ENCODE data around the gene MED16.

MED16 gene

DNA sequence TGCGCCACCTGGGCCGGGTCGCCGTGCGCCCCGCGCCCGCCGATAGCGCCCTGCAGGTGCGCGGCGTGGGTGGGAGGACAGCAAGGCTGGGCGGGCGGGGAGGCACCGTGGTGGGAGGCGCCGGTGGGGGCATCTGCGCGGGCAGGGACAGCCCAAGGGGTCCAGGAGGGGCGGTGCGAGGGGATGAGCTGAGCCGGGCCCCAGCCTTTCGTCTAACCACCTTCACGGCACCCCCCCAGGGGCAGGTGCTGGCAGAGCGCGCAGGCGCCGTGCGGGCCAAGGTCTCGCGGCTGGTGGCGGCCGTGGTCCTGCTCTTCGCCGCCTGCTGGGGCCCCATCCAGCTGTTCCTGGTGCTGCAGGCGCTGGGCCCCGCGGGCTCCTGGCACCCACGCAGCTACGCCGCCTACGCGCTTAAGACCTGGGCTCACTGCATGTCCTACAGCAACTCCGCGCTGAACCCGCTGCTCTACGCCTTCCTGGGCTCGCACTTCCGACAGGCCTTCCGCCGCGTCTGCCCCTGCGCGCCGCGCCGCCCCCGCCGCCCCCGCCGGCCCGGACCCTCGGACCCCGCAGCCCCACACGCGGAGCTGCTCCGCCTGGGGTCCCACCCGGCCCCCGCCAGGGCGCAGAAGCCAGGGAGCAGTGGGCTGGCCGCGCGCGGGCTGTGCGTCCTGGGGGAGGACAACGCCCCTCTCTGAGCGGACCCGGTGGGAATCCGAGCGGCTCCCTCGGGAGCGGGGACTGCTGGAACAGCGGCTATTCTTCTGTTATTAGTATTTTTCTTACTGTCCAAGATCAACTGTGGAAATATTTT lies 27.3 kb upstream of the MED16 start:
- Histone ChIP-seq H3K4me2 (ENCODE audit: insufficient read depth, low read length) (no peak overlapping the region), H3K27me3 (ENCODE audit: insufficient read depth, low read length, poor library complexity) (peaks cover 3% of the 10 kb centered on the region), H4K20me1 (ENCODE audit: insufficient read depth, low read length) (no peaks in the 10 kb centered on the region), H3K4me3 (ENCODE audit: low read depth in 1 of 2, low read length in 2 of 2) (no peak overlapping the region), H3K36me3 (ENCODE audit: insufficient read depth, low read length) (no peaks in the 10 kb centered on the region), H3K79me2 (ENCODE audit: insufficient read depth, low read length) (peaks cover 5% of the 10 kb centered on the region; the same call in 1 of the 2 replicates), H3K9ac (ENCODE audit: low read depth, low read length) (no peak overlapping the region), H2AFZ (ENCODE audit: low read depth, low read length) (no peak overlapping the region), H3K27ac (ENCODE audit: low read length) (no peak overlapping the region), H3K4me1 (ENCODE audit: insufficient read depth, low read length) (peaks cover 22% of the 10 kb centered on the region), H3K9me3 (ENCODE audit: insufficient read depth, low read length, severe bottlenecking) (no peaks in the 10 kb centered on the region)
- TF ChIP-seq CTCF (IDR thresholded peaks at IDR 0.05; ENCODE audit: borderline replicate concordance, extremely low read depth, low read length, poor library complexity, severe bottlenecking) (no peak), EZH2 (IDR thresholded peaks at IDR 0.05; ENCODE audit: borderline replicate concordance, low read depth, low read length, severe bottlenecking) (no peak)
- ATAC-seq (ENCODE audit: insufficient read depth, low read depth), result peak; percentile 44
- DNase-seq, result peak; percentile 58

- Histone ChIP-seq H3K27ac (ENCODE audit: low read length) (no peak overlapping the region), H3K4me3 (ENCODE audit: low read depth in 1 of 2, low read length in 2 of 2) (no peak overlapping the region), H3K9ac (ENCODE audit: low read depth, low read length) (no peak overlapping the region), H3K27me3 (ENCODE audit: insufficient read depth, low read length, poor library complexity) (peaks cover 3% of the 10 kb centered on the region), H3K79me2 (ENCODE audit: insufficient read depth, low read length) (no peaks in the 10 kb centered on the region), H3K4me2 (ENCODE audit: insufficient read depth, low read length) (no peak overlapping the region), H3K9me3 (ENCODE audit: insufficient read depth, low read length, severe bottlenecking) (no peaks in the 10 kb centered on the region), H3K36me3 (ENCODE audit: insufficient read depth, low read length) (no peaks in the 10 kb centered on the region), H4K20me1 (ENCODE audit: insufficient read depth, low read length) (no peaks in the 10 kb centered on the region), H2AFZ (ENCODE audit: low read depth, low read length) (no peak overlapping the region), H3K4me1 (ENCODE audit: insufficient read depth, low read length) (peaks cover 15% of the 10 kb centered on the region)
- no peak for ATAC-seq (ENCODE audit: insufficient read depth, low read depth)
- DNase-seq, result no peak
- TF ChIP-seq CTCF (IDR thresholded peaks at IDR 0.05; ENCODE audit: borderline replicate concordance, extremely low read depth, low read length, poor library complexity, severe bottlenecking), result no peak
- TF ChIP-seq EZH2 (IDR thresholded peaks at IDR 0.05; ENCODE audit: borderline replicate concordance, low read depth, low read length, severe bottlenecking), result no peak
These were observed 26.4 kb upstream of the MED16 start for GRCh38 chr19:919199-920050.

GRCh38 chr19:918481-919198 lies 25.7 kb upstream of the MED16 start:
- H3K9me3 ChIP-seq (ENCODE audit: insufficient read depth, low read length, severe bottlenecking), result no peaks in the 10 kb centered on the region
- H3K4me3 ChIP-seq (ENCODE audit: low read depth in 1 of 2, low read length in 2 of 2), result no peak overlapping the region
- DNase-seq (no peak), ATAC-seq (ENCODE audit: insufficient read depth, low read depth) (no peak)
- H3K27ac ChIP-seq (ENCODE audit: low read length), result no peak overlapping the region
- peaks cover 3% of the 10 kb centered on the region for H3K27me3 ChIP-seq (ENCODE audit: insufficient read depth, low read length, poor library complexity)
- no peak overlapping the region for H3K4me2 ChIP-seq (ENCODE audit: insufficient read depth, low read length)
- no peaks in the 10 kb centered on the region for H3K36me3 ChIP-seq (ENCODE audit: insufficient read depth, low read length)
- no peaks in the 10 kb centered on the region for H4K20me1 ChIP-seq (ENCODE audit: insufficient read depth, low read length)
- no peak overlapping the region for H3K9ac ChIP-seq (ENCODE audit: low read depth, low read length)
- TF ChIP-seq EZH2 (IDR thresholded peaks at IDR 0.05; ENCODE audit: borderline replicate concordance, low read depth, low read length, severe bottlenecking) (no peak), CTCF (IDR thresholded peaks at IDR 0.05; ENCODE audit: borderline replicate concordance, extremely low read depth, low read length, poor library complexity, severe bottlenecking) (no peak)
- no peak overlapping the region for H2AFZ ChIP-seq (ENCODE audit: low read depth, low read length)
- peaks cover 12% of the 10 kb centered on the region for H3K4me1 ChIP-seq (ENCODE audit: insufficient read depth, low read length)
- H3K79me2 ChIP-seq (ENCODE audit: insufficient read depth, low read length), result peaks cover 1% of the 10 kb centered on the region
